ENCODE measurements around the gene CELA3A.

CELA3A gene

GRCh38 chr1:22052115-22053016 lies 50.9 kb downstream of the CELA3A start, which contains the start of gene CDC42:
Gene CDC42 (plus strand): TSS chr1:22052709. CDS start chr1:22078479, 25,770 bp downstream.
- no peak for TF ChIP-seq CTCF (IDR thresholded peaks at IDR 0.05; ENCODE audit: control extremely low read depth, extremely low read depth, low read depth, missing control alignments)
- ChIA-PET CTCF (interaction anchor here (0.9 to 2.5 kb wide), 6 partner anchors 12 to 29 kb away, joined by 3 to 9 read pairs (median 4); no protein-coding TSS in a partner anchor), POLR2A (interaction anchor here (0.7 to 2.0 kb wide), 4 partner anchors 12 to 36 kb away, joined by 3 to 28 read pairs (median 4); no protein-coding TSS in a partner anchor)
- peak; percentile 96 for DNase-seq (ENCODE audit: extremely low spot score)

GRCh38 chr1:22053017-22053860 lies 51.8 kb downstream of the CELA3A start:
- POLR2A ChIA-PET, result interaction anchor here (0.7 to 2.0 kb wide), 4 partner anchors 13 to 35 kb away, joined by 3 to 28 read pairs (median 4); no protein-coding TSS in a partner anchor
- peak; percentile 72 for DNase-seq (ENCODE audit: extremely low spot score)
- CTCF ChIA-PET, result interaction anchor here (0.9 to 2.5 kb wide), 7 partner anchors 13 to 30 kb away, joined by 3 to 9 read pairs (median 4); no protein-coding TSS in a partner anchor

GRCh38 chr1:22053861-22054770 lies 52.7 kb downstream of the CELA3A start:
- no peak for DNase-seq (ENCODE audit: extremely low spot score)
- ChIA-PET CTCF (interaction anchor here (1.1 to 2.5 kb wide), 7 partner anchors 12 to 31 kb away, joined by 3 to 9 read pairs (median 5); no protein-coding TSS in a partner anchor), POLR2A (interaction anchor here (0.6 to 2.0 kb wide), 2 partner anchors 29 to 1367 kb away, joined by 5 to 28 read pairs; no protein-coding TSS in a partner anchor)
- no peak for TF ChIP-seq CTCF (IDR thresholded peaks at IDR 0.05; ENCODE audit: control extremely low read depth, extremely low read depth, low read depth, missing control alignments)

More at GRCh38 chr1:22053017-22053860, 51.8 kb downstream of the CELA3A start:
- no peak for TF ChIP-seq CTCF (IDR thresholded peaks at IDR 0.05; ENCODE audit: control extremely low read depth, extremely low read depth, low read depth, missing control alignments)

GRCh38 chr1:22055463-22055862 lies 54.0 kb downstream of the CELA3A start:
- DNase-seq (ENCODE audit: extremely low spot score), result no peak
- POLR2A ChIA-PET, result interaction anchor here (0.6 kb wide), 1 partner anchor 15 kb away, joined by 3 read pairs; no protein-coding TSS in a partner anchor
- TF ChIP-seq CTCF (IDR thresholded peaks at IDR 0.05; ENCODE audit: control extremely low read depth, extremely low read depth, low read depth, missing control alignments), result no peak
- CTCF ChIA-PET, result interaction anchor here (0.9 to 2.0 kb wide), 6 partner anchors 12 to 33 kb away, joined by 3 to 7 read pairs (median 4); no protein-coding TSS in a partner anchor

GRCh38 chr1:22056043-22056442 lies 54.6 kb downstream of the CELA3A start:
- no peak for DNase-seq (ENCODE audit: extremely low spot score)
- TF ChIP-seq CTCF (IDR thresholded peaks at IDR 0.05; ENCODE audit: control extremely low read depth, extremely low read depth, low read depth, missing control alignments), result no peak
- POLR2A ChIA-PET, result interaction anchor here (0.6 kb wide), 1 partner anchor 15 kb away, joined by 3 read pairs; no protein-coding TSS in a partner anchor
- CTCF ChIA-PET, result interaction anchor here (0.9 to 2.0 kb wide), 4 partner anchors 17 to 33 kb away, joined by 3 to 7 read pairs (median 3); no protein-coding TSS in a partner anchor
